ENCODE data around the gene OR52E6. TPM values are rescaled to one million over a fixed set of nuclear protein-coding genes. Genes with fewer than 3 reads are reported as not detected.
A peak's percentile ranks its signal among the peaks of the same experiment; 100 is the strongest.

The OR52E6 gene
- total and polyA plus RNA-seq, 2 of the 13 experiments (the other 11 are each of a cell fraction or from before 2014, with no cell fraction given): not detected

DNA sequence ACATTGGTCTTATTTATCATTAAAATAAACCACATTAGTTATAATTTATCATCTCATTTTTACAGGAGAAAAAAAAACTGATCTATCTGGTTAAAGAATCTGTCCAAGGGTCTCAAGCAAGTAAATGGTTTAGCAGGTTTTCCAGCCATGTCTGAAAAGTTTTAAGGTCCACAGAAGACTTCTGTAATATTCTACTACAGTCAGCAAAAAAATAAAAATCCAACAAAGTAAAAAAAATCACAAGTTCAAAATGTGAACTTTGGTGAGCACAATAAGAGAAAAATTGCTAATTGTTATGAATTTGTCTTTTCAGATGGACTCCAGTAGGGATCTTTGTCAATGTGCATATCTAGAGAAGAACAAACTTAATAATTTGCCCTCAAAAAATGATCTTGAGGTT lies 40.1 kb upstream of the OR52E6 start:
- no peak overlapping the region for H3K9ac ChIP-seq (ENCODE audit: insufficient read depth, low read depth, low read length)
- no peaks in the 10 kb centered on the region for H3K27me3 ChIP-seq (ENCODE audit: control insufficient read depth in 1 of 2, insufficient read depth in 2 of 2, low read length in 2 of 2)
- ChIA-PET POLR2A (no interaction called here), CTCF (ENCODE audit: low intra/inter-chr PET ratio, low total read pairs) (no interaction called here)
- H3K27ac ChIP-seq (ENCODE audit: extremely low read length, insufficient read depth, low read length): no peak overlapping the region
- in situ Hi-C loops (cut with HindIII; ENCODE audit: extremely low pct_ligation_motif_present, low pct_unique_long_range_greater_than_20kb): no loop called here
- FAIRE-seq (no peak), DNase-seq (ENCODE audit: low spot score) (no peak), ATAC-seq (no peak)
- H3K9me3 ChIP-seq (ENCODE audit: low read length): no peaks in the 10 kb centered on the region
- no peak overlapping the region for H3K4me2 ChIP-seq (ENCODE audit: low read depth, low read length)
- no peaks in the 10 kb centered on the region for H3K36me3 ChIP-seq (replicated peaks in 1 of 2; ENCODE audit: control insufficient read depth in 1 of 2, insufficient read depth in 2 of 2, low read length in 2 of 2)
- H2AFZ ChIP-seq (ENCODE audit: low read length): no peak overlapping the region
- no peak overlapping the region for H3K4me3 ChIP-seq (replicated peaks in 1 of 3; ENCODE audit: insufficient read depth in 1 of 3, low read depth in 2 of 3, low read length in 3 of 3)
- H4K20me1 ChIP-seq (ENCODE audit: insufficient read depth, low read length): no peaks in the 10 kb centered on the region
- H3K79me2 ChIP-seq (ENCODE audit: insufficient read depth, low read length): no peaks in the 10 kb centered on the region
- BruUV-seq (replicated peaks): no TSS peak
- intact Hi-C loops (cut with micrococcal nuclease; ENCODE audit: unreplicated experiment): no loop called here
- no peaks in the 10 kb centered on the region for H3K4me1 ChIP-seq (ENCODE audit: insufficient read depth, low read length)
- TF ChIP-seq DNMT1 (CRISPR knock-in tag; IDR thresholded peaks at IDR 0.05) (no peak), MAFK (conservative IDR thresholded peaks at IDR 0.05 in 1 of 2, IDR thresholded peaks at IDR 0.05 in 1 of 2; ENCODE audit: low read length in 2 of 2) (peak; percentile 49 to 87; a peak in 3 of 4 replicates), SSRP1 (CRISPR knock-in tag; IDR thresholded peaks at IDR 0.05) (no peak), MAFF (IDR thresholded peaks at IDR 0.05; ENCODE audit: low read depth, low read length) (peak; percentile 71; the same call in 1 of the 2 replicates)

DNA sequence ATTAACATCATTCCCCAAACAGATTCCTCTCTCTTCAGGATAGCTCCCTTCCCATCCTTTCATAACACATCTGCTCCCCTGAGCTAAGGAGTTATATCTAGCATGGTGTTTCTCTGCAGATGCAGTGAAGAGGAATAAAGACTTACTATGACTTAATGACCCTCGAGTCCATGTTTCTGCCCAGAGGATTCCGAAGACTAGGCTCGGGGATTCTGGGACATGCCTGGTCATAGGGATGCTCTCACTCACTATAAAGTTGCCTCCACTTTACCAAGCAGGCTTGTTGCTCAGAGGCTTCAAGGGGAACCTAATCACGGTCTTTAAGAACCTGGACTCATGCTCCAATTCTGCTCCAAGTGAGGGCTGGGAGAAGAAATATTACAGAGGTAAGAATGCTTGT lies 38.6 kb upstream of the OR52E6 start, which contains the start of gene OR52E4:
TSS of gene OR52E4 (plus strand) at position 301 of the 400 bp plus-strand sequence. CDS start 3,664 bp downstream, outside the sequence.
- no peak within 1 kb of the TSS for H3K9ac ChIP-seq (ENCODE audit: insufficient read depth, low read depth, low read length)
- no peaks in the 10 kb centered on the region for H3K9me3 ChIP-seq (ENCODE audit: low read length)
- H3K4me2 ChIP-seq (ENCODE audit: low read depth, low read length): no peak within 1 kb of the TSS
- ChIA-PET CTCF (ENCODE audit: low intra/inter-chr PET ratio, low total read pairs) (no interaction called here), POLR2A (no interaction called here)
- WGBS (ENCODE audit: low lambda C conversion rate): 0% methylated on average over 3 of the region's 4 CpGs
- H4K20me1 ChIP-seq (ENCODE audit: insufficient read depth, low read length): no peaks in the 10 kb centered on the region
- no peaks in the 10 kb centered on the region for H3K79me2 ChIP-seq (ENCODE audit: insufficient read depth, low read length)
- H3K4me1 ChIP-seq (ENCODE audit: insufficient read depth, low read length): no peaks in the 10 kb centered on the region
- no peaks in the 10 kb centered on the region for H3K36me3 ChIP-seq (replicated peaks in 1 of 2; ENCODE audit: control insufficient read depth in 1 of 2, insufficient read depth in 2 of 2, low read length in 2 of 2)
- H2AFZ ChIP-seq (ENCODE audit: low read length): no peak within 1 kb of the TSS
- no peaks in the 10 kb centered on the region for H3K27me3 ChIP-seq (ENCODE audit: control insufficient read depth in 1 of 2, insufficient read depth in 2 of 2, low read length in 2 of 2)
- H3K4me3 ChIP-seq (replicated peaks in 1 of 3; ENCODE audit: insufficient read depth in 1 of 3, low read depth in 2 of 3, low read length in 3 of 3): no peak within 1 kb of the TSS
- intact Hi-C loops (cut with micrococcal nuclease; ENCODE audit: unreplicated experiment) (no loop called here), in situ Hi-C loops (cut with HindIII; ENCODE audit: extremely low pct_ligation_motif_present, low pct_unique_long_range_greater_than_20kb) (no loop called here)
- no peak for ATAC-seq
- no peak within 1 kb of the TSS for H3K27ac ChIP-seq (ENCODE audit: extremely low read length, insufficient read depth, low read length)
- no TSS peak for BruUV-seq (replicated peaks)
- DNase-seq (ENCODE audit: low spot score): no peak
- no peak for FAIRE-seq
- TF ChIP-seq HHEX (CRISPR knock-in tag; IDR thresholded peaks at IDR 0.05) (no peak), BCLAF1 (IDR thresholded peaks at IDR 0.05) (no peak), ZNF10 (CRISPR knock-in tag; IDR thresholded peaks at IDR 0.05; ENCODE audit: borderline replicate concordance, low read depth) (no peak), HBP1 (CRISPR knock-in tag; IDR thresholded peaks at IDR 0.05; ENCODE audit: low read depth) (no peak), ZBTB3 (CRISPR knock-in tag; IDR thresholded peaks at IDR 0.05; ENCODE audit: borderline replicate concordance, low read depth) (no peak), ATRX (CRISPR knock-in tag; IDR thresholded peaks at IDR 0.05; ENCODE audit: borderline replicate concordance) (no peak), NFYC (CRISPR knock-in tag; IDR thresholded peaks at IDR 0.05) (no peak)
- TF ChIP-seq, protein P1, sequence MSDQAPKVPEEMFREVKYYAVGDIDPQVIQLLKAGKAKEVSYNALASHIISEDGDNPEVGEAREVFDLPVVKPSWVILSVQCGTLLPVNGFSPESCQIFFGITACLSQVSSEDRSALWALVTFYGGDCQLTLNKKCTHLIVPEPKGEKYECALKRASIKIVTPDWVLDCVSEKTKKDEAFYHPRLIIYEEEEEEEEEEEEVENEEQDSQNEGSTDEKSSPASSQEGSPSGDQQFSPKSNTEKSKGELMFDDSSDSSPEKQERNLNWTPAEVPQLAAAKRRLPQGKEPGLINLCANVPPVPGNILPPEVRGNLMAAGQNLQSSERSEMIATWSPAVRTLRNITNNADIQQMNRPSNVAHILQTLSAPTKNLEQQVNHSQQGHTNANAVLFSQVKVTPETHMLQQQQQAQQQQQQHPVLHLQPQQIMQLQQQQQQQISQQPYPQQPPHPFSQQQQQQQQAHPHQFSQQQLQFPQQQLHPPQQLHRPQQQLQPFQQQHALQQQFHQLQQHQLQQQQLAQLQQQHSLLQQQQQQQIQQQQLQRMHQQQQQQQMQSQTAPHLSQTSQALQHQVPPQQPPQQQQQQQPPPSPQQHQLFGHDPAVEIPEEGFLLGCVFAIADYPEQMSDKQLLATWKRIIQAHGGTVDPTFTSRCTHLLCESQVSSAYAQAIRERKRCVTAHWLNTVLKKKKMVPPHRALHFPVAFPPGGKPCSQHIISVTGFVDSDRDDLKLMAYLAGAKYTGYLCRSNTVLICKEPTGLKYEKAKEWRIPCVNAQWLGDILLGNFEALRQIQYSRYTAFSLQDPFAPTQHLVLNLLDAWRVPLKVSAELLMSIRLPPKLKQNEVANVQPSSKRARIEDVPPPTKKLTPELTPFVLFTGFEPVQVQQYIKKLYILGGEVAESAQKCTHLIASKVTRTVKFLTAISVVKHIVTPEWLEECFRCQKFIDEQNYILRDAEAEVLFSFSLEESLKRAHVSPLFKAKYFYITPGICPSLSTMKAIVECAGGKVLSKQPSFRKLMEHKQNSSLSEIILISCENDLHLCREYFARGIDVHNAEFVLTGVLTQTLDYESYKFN (CRISPR knock-in tag; conservative IDR thresholded peaks at IDR 0.05): no peak
